Measurements from ENCODE around the gene ZER1.

DNA sequence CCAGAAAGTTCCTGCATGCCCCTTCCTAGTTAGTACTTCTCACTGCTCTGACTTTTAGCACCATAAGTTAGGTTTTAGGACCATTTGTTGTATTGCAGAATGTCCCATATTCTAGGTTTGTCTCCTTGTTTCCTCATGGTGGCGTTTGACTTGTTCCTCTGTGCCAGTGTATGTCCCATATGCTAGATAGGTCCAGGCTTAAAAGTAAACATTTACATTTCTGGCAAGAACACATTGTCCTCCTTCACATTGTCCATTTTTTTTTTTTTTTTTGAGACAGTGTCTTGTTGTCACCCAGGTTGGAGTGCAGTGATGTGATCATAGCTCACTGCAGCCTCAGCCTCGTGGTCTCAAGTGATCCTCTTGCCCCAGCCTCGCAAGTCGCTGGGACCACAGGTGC lies 30.8 kb upstream of the ZER1 start:
- TF ChIP-seq, protein P1, sequence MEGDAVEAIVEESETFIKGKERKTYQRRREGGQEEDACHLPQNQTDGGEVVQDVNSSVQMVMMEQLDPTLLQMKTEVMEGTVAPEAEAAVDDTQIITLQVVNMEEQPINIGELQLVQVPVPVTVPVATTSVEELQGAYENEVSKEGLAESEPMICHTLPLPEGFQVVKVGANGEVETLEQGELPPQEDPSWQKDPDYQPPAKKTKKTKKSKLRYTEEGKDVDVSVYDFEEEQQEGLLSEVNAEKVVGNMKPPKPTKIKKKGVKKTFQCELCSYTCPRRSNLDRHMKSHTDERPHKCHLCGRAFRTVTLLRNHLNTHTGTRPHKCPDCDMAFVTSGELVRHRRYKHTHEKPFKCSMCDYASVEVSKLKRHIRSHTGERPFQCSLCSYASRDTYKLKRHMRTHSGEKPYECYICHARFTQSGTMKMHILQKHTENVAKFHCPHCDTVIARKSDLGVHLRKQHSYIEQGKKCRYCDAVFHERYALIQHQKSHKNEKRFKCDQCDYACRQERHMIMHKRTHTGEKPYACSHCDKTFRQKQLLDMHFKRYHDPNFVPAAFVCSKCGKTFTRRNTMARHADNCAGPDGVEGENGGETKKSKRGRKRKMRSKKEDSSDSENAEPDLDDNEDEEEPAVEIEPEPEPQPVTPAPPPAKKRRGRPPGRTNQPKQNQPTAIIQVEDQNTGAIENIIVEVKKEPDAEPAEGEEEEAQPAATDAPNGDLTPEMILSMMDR (IDR thresholded peaks at IDR 0.05) = peak; percentile 19; the same call in 1 of the 2 replicates
- no peak for TF ChIP-seq ZFX (IDR thresholded peaks at IDR 0.05; ENCODE audit: borderline replicate concordance)
